OCI-LY3 (cell line): ENCODE data around the gene TMEM37.

Experiments used
- EZH2phosphoT487 ChIP-seq: fragments of 200-600 bp; shearing (Covaris generic); IDR thresholded peaks from 2 replicates; pipeline ENCODE4 v1.6.1; 2018; ENCODE audit warnings: antibody characterized with exemption, mixed run types, low read depth
- TF ChIP-seq, protein P1 (sequence below): fragments of 200-600, 300-600 bp; sonication (generic); IDR thresholded peaks from 2 replicates; pipeline ENCODE4 v1.5.1; 2014; ENCODE audit warnings: antibody characterized with exemption, low read length, low read depth

DNA sequence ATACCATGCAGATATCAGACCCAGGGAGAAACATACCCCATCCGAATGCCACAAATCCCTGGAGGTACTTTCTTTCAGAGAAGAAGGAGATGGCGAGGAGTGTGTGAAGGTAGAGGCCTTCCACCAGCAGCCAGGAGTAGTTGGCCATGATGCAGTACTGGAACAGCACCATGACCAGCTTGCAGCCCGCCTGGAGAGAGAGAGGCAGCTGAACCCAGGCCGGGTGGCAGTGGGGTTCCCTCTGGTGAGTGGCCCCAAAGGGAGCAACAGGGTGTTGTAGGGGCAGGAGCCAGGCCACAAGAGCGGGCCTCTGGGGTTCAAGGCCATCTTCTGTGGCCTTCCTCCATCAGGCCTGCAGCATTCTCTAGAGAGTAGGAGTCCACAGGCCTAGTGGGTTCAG is 30.2 kb downstream of the TMEM37 start:
- TF ChIP-seq, protein P1, sequence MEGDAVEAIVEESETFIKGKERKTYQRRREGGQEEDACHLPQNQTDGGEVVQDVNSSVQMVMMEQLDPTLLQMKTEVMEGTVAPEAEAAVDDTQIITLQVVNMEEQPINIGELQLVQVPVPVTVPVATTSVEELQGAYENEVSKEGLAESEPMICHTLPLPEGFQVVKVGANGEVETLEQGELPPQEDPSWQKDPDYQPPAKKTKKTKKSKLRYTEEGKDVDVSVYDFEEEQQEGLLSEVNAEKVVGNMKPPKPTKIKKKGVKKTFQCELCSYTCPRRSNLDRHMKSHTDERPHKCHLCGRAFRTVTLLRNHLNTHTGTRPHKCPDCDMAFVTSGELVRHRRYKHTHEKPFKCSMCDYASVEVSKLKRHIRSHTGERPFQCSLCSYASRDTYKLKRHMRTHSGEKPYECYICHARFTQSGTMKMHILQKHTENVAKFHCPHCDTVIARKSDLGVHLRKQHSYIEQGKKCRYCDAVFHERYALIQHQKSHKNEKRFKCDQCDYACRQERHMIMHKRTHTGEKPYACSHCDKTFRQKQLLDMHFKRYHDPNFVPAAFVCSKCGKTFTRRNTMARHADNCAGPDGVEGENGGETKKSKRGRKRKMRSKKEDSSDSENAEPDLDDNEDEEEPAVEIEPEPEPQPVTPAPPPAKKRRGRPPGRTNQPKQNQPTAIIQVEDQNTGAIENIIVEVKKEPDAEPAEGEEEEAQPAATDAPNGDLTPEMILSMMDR: no peak
- TF ChIP-seq EZH2phosphoT487: no peak
